ENCODE results near the gene LRRC57. TPM values are rescaled to one million over a fixed set of nuclear protein-coding genes. Genes with fewer than 3 reads are reported as not detected.

Gene LRRC57
- total and polyA plus RNA-seq, 2 donors (not counting 3 experiments of a cell fraction or from before 2014, with no cell fraction given), result 13.4 to 39.2 TPM

DNA sequence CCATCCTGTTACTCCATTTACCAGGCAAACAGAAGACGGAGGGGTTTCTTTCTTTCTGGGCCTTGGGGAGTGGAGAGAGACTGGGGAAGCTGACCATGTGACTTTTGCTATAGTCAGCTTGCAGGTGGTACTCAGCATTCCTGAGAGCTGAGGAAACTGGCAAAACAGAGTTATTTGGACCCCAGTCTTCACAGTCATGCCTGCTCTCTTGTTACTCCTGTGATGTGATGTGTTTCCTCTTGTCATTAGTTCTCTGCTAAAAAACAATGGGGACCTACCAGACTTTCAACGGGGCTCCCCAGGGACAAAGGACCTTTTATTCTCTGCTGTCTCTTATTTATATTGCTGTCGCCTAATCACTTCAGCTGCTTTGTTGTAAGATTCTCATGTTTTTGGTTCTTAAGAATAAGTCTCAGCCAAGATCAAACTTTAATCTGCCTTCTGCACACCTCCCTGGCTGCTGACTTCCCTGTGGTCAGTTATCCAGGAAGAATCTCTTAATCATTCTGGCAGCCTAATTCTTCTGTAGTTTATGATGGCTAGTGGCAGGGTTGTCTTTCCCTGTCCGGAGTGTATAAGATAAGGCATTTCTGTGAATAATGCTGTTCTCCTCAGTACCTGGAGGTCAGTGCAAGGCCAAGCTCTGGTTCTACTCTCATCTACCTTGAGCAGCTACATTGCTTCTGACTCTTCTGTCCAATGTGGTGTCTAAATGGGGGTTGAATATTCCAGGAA lies 35.6 kb upstream of the LRRC57 start:
- Histone ChIP-seq H3K9me3 (replicated peaks; ENCODE audit: control insufficient read depth, insufficient read depth, low read length) (no peaks in the 10 kb centered on the region), H3K4me3 (replicated peaks in 1 of 3; ENCODE audit: insufficient read depth in 1 of 3, low read depth in 1 of 3, low read length in 3 of 3) (no peak overlapping the region), H3K27me3 (ENCODE audit: control insufficient read depth in 2 of 2, insufficient read depth in 2 of 2, low read length in 2 of 2) (no peaks in the 10 kb centered on the region), H2AFZ (ENCODE audit: low read depth, low read length) (no peak overlapping the region), H3K36me3 (ENCODE audit: control insufficient read depth in 2 of 2, extremely low read depth in 1 of 2, insufficient read depth in 2 of 2, low read length in 2 of 2) (no peaks in the 10 kb centered on the region), H3K9me1 (replicated peaks; ENCODE audit: control insufficient read depth, extremely low read depth, insufficient read depth, low read length) (no peaks in the 10 kb centered on the region), H3K4me1 (ENCODE audit: control insufficient read depth, extremely low read depth, insufficient read depth, low read length) (peaks cover 22% of the 10 kb centered on the region), H3K79me2 (ENCODE audit: control insufficient read depth, insufficient read depth, low read length) (peaks cover 4% of the 10 kb centered on the region), H3K27ac (ENCODE audit: insufficient read depth, low read depth, low read length) (peak overlapping the region; percentile 35), H3K9ac (replicated peaks; ENCODE audit: extremely low read depth, insufficient read depth, low read length) (no peak overlapping the region), H3K4me2 (ENCODE audit: insufficient read depth, low read length) (no peak overlapping the region), H4K20me1 (replicated peaks; ENCODE audit: control insufficient read depth, extremely low read depth, insufficient read depth, low read length) (no peaks in the 10 kb centered on the region)
- ChIA-PET CTCF (interaction anchor here (1.0 to 1.6 kb wide), 3 partner anchors 8 to 18 kb away, joined by 3 to 6 read pairs (median 3); no protein-coding TSS in a partner anchor), POLR2A (no interaction called here)
- peak; percentile 45 for DNase-seq (ENCODE audit: low read depth, low spot score)
- FAIRE-seq, result no peak
- intact Hi-C loops (cut with micrococcal nuclease) (no loop called here), dilution Hi-C loops (cut with MboI; ENCODE audit: extremely low pct_ligation_motif_present, low sequenced_read_pairs) (no loop called here)
- TSS peak; percentile 21 for BruUV-seq (replicated peaks)
- TF ChIP-seq EZH2 (IDR thresholded peaks at IDR 0.05; ENCODE audit: borderline replicate concordance, low read depth, low read length, severe bottlenecking) (no peak), POLR2A (IDR thresholded peaks at IDR 0.05; ENCODE audit: low read depth, low read length) (no peak)
- TF ChIP-seq, protein P1, sequence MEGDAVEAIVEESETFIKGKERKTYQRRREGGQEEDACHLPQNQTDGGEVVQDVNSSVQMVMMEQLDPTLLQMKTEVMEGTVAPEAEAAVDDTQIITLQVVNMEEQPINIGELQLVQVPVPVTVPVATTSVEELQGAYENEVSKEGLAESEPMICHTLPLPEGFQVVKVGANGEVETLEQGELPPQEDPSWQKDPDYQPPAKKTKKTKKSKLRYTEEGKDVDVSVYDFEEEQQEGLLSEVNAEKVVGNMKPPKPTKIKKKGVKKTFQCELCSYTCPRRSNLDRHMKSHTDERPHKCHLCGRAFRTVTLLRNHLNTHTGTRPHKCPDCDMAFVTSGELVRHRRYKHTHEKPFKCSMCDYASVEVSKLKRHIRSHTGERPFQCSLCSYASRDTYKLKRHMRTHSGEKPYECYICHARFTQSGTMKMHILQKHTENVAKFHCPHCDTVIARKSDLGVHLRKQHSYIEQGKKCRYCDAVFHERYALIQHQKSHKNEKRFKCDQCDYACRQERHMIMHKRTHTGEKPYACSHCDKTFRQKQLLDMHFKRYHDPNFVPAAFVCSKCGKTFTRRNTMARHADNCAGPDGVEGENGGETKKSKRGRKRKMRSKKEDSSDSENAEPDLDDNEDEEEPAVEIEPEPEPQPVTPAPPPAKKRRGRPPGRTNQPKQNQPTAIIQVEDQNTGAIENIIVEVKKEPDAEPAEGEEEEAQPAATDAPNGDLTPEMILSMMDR (IDR thresholded peaks at IDR 0.05; ENCODE audit: extremely low read depth in 1 of 2, insufficient read depth in 1 of 2, low read depth in 1 of 2, low read length in 2 of 2), result no peak
